Measurements from ENCODE around the gene IFNA8. TPM values are rescaled to one million over a fixed set of nuclear protein-coding genes. Genes with fewer than 3 reads are reported as not detected.
"Not testable (repeated sequence)": the region's sequence is repeated elsewhere in the genome, so short reads cannot be mapped to it uniquely, and the experiment has no call there.

Gene IFNA8
- not detected for polyA plus RNA-seq (2013, experiment 1 of 2)
- polyA plus RNA-seq (2013, experiment 2 of 2) = not detected

DNA sequence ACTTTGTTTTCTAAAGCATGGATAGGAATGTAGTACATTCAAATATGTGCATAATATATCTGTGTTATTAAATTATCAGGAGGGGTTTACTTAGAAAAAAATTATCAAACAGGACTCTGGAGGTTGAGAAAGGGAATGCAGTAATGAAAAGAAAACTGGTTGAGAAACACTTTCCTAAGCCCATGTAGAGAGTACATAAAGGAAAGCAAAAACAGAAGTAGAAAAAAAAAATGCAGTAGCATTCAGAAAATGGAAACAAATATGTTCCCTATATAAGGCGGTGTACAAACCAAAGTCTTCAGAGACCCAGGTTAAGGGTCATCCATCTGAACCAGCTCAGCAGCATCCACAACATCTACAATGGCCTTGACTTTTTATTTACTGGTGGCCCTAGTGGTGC is at the start of gene IFNA8:
TSS of gene IFNA8 (plus strand) at position 301 of the 400 bp plus-strand sequence. CDS start at position 361, 60 bp downstream.
- H3K9ac ChIP-seq (ENCODE audit: low read length) = no peak within 1 kb of the TSS
- 98% methylated on average over 1 of the region's 1 CpG for WGBS
- H3K14ac ChIP-seq (ENCODE audit: low read length in 2 of 2) = no peak within 1 kb of the TSS
- H3K4me3 ChIP-seq (ENCODE audit: insufficient read depth in 1 of 2, low read depth in 1 of 2, low read length in 2 of 2) = no peak within 1 kb of the TSS
- H3K27me3 ChIP-seq (ENCODE audit: control insufficient read depth in 1 of 2, insufficient read depth in 1 of 2, low read length in 2 of 2) = no peaks in the 10 kb centered on the region
- no peaks in the 10 kb centered on the region for H3K79me1 ChIP-seq (replicated peaks; ENCODE audit: low read length, poor library complexity, severe bottlenecking)
- no peak within 1 kb of the TSS for H2BK12ac ChIP-seq (ENCODE audit: low read length in 2 of 2)
- H3K4me2 ChIP-seq (ENCODE audit: low read length, poor library complexity, severe bottlenecking) = no peak within 1 kb of the TSS
- no peak within 1 kb of the TSS for H3K27ac ChIP-seq (ENCODE audit: low read length, poor library complexity, severe bottlenecking)
- H2BK120ac ChIP-seq (ENCODE audit: low read depth, low read length) = no peak within 1 kb of the TSS
- H3K36me3 ChIP-seq (ENCODE audit: control insufficient read depth in 1 of 2, insufficient read depth in 2 of 2, low read depth in 1 of 2, low read length in 2 of 2) = no peaks in the 10 kb centered on the region
- H4K91ac ChIP-seq (ENCODE audit: low read length) = no peak within 1 kb of the TSS
- no peak within 1 kb of the TSS for H2AK5ac ChIP-seq (ENCODE audit: low read length, severe bottlenecking)
- no peak for DNase-seq
- no peak within 1 kb of the TSS for H3K4ac ChIP-seq (ENCODE audit: low read depth in 1 of 2, low read length in 2 of 2)
- no peaks in the 10 kb centered on the region for H3K4me1 ChIP-seq (ENCODE audit: control insufficient read depth, insufficient read depth, low read depth, low read length)
- H2BK5ac ChIP-seq (ENCODE audit: low read depth, low read length, poor library complexity, severe bottlenecking) = no peak within 1 kb of the TSS
- H3K9me3 ChIP-seq (ENCODE audit: control insufficient read depth, low read length) = no peaks in the 10 kb centered on the region
- H3K18ac ChIP-seq (ENCODE audit: low read depth in 1 of 2, low read length in 2 of 2) = no peak within 1 kb of the TSS
- no peak within 1 kb of the TSS for H4K8ac ChIP-seq (ENCODE audit: low read length)
- no peak within 1 kb of the TSS for H3K23ac ChIP-seq (ENCODE audit: low read length in 2 of 2)
- H2BK15ac ChIP-seq (ENCODE audit: low read depth, poor library complexity, severe bottlenecking) = no peak within 1 kb of the TSS
- H2AFZ ChIP-seq (ENCODE audit: low read depth, low read length) = no peak within 1 kb of the TSS

- Histone ChIP-seq H2AK5ac (ENCODE audit: low read length, severe bottlenecking) (no peak overlapping the region), H3K23ac (ENCODE audit: low read length in 2 of 2) (no peak overlapping the region), H3K4me1 (ENCODE audit: control insufficient read depth, insufficient read depth, low read depth, low read length) (no peaks in the 10 kb centered on the region), H3K14ac (ENCODE audit: low read length in 2 of 2) (no peak overlapping the region), H3K4me3 (ENCODE audit: insufficient read depth in 1 of 2, low read depth in 1 of 2, low read length in 2 of 2) (no peak overlapping the region), H3K27ac (ENCODE audit: low read length, poor library complexity, severe bottlenecking) (no peak overlapping the region), H2BK15ac (ENCODE audit: low read depth, poor library complexity, severe bottlenecking) (no peak overlapping the region), H3K27me3 (ENCODE audit: control insufficient read depth in 1 of 2, insufficient read depth in 1 of 2, low read length in 2 of 2) (peaks cover 0 to 16% of the 10 kb centered on the region in 2 experiments), H3K4ac (ENCODE audit: low read depth in 1 of 2, low read length in 2 of 2) (no peak overlapping the region), H3K18ac (ENCODE audit: low read depth in 1 of 2, low read length in 2 of 2) (no peak overlapping the region), H3K9me3 (ENCODE audit: control insufficient read depth, low read length) (no peaks in the 10 kb centered on the region), H4K91ac (ENCODE audit: low read length) (peak overlapping the region; percentile 20), H3K4me2 (ENCODE audit: low read length, poor library complexity, severe bottlenecking) (no peak overlapping the region), H2AFZ (ENCODE audit: low read depth, low read length) (no peak overlapping the region), H2BK120ac (ENCODE audit: low read depth, low read length) (no peak overlapping the region), H3K36me3 (ENCODE audit: control insufficient read depth in 1 of 2, insufficient read depth in 2 of 2, low read depth in 1 of 2, low read length in 2 of 2) (no peaks in the 10 kb centered on the region), H4K8ac (ENCODE audit: low read length) (no peak overlapping the region), H2BK12ac (ENCODE audit: low read length in 2 of 2) (no peak overlapping the region), H3K79me1 (replicated peaks; ENCODE audit: low read length, poor library complexity, severe bottlenecking) (no peaks in the 10 kb centered on the region), H3K9ac (ENCODE audit: low read length) (no peak overlapping the region), H2BK5ac (ENCODE audit: low read depth, low read length, poor library complexity, severe bottlenecking) (no peak overlapping the region)
- 74% methylated on average over 2 of the region's 8 CpGs for WGBS
- no peak for DNase-seq
Measured at GRCh38 chr9:21362287-21362686, 46.6 kb upstream of the IFNA8 start.

DNA sequence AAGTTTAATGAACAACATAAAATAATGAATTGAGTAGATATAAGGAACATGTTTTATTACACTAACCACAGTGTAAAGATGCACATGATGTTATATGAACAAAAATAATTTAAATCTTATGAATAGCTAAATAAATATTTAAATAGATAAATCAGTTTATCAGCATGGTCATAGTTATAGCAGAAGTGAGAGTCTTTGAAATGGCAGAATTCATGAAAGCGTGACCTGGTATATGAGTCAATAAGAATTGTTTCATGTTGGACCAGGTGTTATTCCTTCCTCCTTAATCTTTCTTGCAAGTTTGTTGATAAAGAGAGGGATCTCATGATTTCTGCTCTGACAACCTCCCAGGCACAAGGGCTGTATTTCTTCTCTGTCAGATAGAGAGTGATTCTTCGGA is 41.7 kb upstream of the IFNA8 start:
- H3K4ac ChIP-seq (ENCODE audit: low read depth in 1 of 2, low read length in 2 of 2); H2BK15ac ChIP-seq (ENCODE audit: low read depth, poor library complexity, severe bottlenecking); H2AK5ac ChIP-seq (ENCODE audit: low read length, severe bottlenecking); DNase-seq; H3K79me1 ChIP-seq (replicated peaks; ENCODE audit: low read length, poor library complexity, severe bottlenecking); H3K14ac ChIP-seq (ENCODE audit: low read length in 2 of 2); H3K9ac ChIP-seq (ENCODE audit: low read length); H2BK5ac ChIP-seq (ENCODE audit: low read depth, low read length, poor library complexity, severe bottlenecking); H2BK120ac ChIP-seq (ENCODE audit: low read depth, low read length); H2BK12ac ChIP-seq (ENCODE audit: low read length in 2 of 2); H3K4me2 ChIP-seq (ENCODE audit: low read length, poor library complexity, severe bottlenecking); H3K27ac ChIP-seq (ENCODE audit: low read length, poor library complexity, severe bottlenecking); H4K91ac ChIP-seq (ENCODE audit: low read length); H4K8ac ChIP-seq (ENCODE audit: low read length); H3K4me3 ChIP-seq (ENCODE audit: insufficient read depth in 1 of 2, low read depth in 1 of 2, low read length in 2 of 2); H3K23ac ChIP-seq (ENCODE audit: low read length in 2 of 2); H3K9me3 ChIP-seq (ENCODE audit: control insufficient read depth, low read length); H2AFZ ChIP-seq (ENCODE audit: low read depth, low read length); H3K18ac ChIP-seq (ENCODE audit: low read depth in 1 of 2, low read length in 2 of 2); H3K36me3 ChIP-seq (ENCODE audit: control insufficient read depth in 1 of 2, insufficient read depth in 2 of 2, low read depth in 1 of 2, low read length in 2 of 2); H3K4me1 ChIP-seq (ENCODE audit: control insufficient read depth, insufficient read depth, low read depth, low read length): not testable (repeated sequence)
- peaks cover 0 to 19% of the 10 kb centered on the region in 2 experiments for H3K27me3 ChIP-seq (ENCODE audit: control insufficient read depth in 1 of 2, insufficient read depth in 1 of 2, low read length in 2 of 2)
- no CpG with 5 or more reads among the region's 2 CpGs for WGBS

DNA sequence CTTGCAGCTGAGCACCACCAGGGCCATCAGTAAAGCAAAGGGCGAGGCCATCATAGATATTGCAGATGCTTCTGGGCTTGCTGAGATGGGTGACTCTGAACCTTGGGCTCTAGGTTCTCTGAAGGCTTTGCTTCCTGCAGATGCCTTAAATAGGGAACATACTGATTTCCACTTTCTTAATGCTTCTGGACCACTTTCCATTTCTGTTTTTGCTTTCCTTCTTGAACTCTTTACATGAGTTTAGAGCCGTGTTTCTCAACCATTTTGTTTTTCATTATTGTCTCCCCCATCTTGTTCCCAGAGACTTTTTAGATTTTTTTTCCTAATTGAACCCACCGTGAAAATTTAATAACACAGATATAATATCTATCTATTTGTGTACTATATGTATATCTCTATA is 41.0 kb upstream of the IFNA8 start, which contains the start of gene IFNA13:
TSS of gene IFNA13 (minus strand) at position 101 of the 400 bp plus-strand sequence. CDS start at position 54, 47 bp downstream.
- Histone ChIP-seq H2BK12ac (ENCODE audit: low read length in 2 of 2) (no peak within 1 kb of the TSS), H3K27me3 (ENCODE audit: control insufficient read depth in 1 of 2, insufficient read depth in 1 of 2, low read length in 2 of 2) (peaks cover 0 to 16% of the 10 kb centered on the region in 2 experiments), H3K14ac (ENCODE audit: low read length in 2 of 2) (no peak within 1 kb of the TSS), H2AK5ac (ENCODE audit: low read length, severe bottlenecking) (no peak within 1 kb of the TSS), H2AFZ (ENCODE audit: low read depth, low read length) (no peak within 1 kb of the TSS), H4K91ac (ENCODE audit: low read length) (no peak within 1 kb of the TSS), H3K4me1 (ENCODE audit: control insufficient read depth, insufficient read depth, low read depth, low read length) (no peaks in the 10 kb centered on the region), H3K9me3 (ENCODE audit: control insufficient read depth, low read length) (no peaks in the 10 kb centered on the region), H3K9ac (ENCODE audit: low read length) (no peak within 1 kb of the TSS), H3K4me2 (ENCODE audit: low read length, poor library complexity, severe bottlenecking) (no peak within 1 kb of the TSS), H2BK120ac (ENCODE audit: low read depth, low read length) (no peak within 1 kb of the TSS), H3K79me1 (replicated peaks; ENCODE audit: low read length, poor library complexity, severe bottlenecking) (no peaks in the 10 kb centered on the region), H3K4me3 (ENCODE audit: insufficient read depth in 1 of 2, low read depth in 1 of 2, low read length in 2 of 2) (no peak within 1 kb of the TSS), H3K36me3 (ENCODE audit: control insufficient read depth in 1 of 2, insufficient read depth in 2 of 2, low read depth in 1 of 2, low read length in 2 of 2) (no peaks in the 10 kb centered on the region), H3K23ac (ENCODE audit: low read length in 2 of 2) (no peak within 1 kb of the TSS), H3K4ac (ENCODE audit: low read depth in 1 of 2, low read length in 2 of 2) (no peak within 1 kb of the TSS), H2BK15ac (ENCODE audit: low read depth, poor library complexity, severe bottlenecking) (no peak within 1 kb of the TSS), H2BK5ac (ENCODE audit: low read depth, low read length, poor library complexity, severe bottlenecking) (no peak within 1 kb of the TSS), H4K8ac (ENCODE audit: low read length) (no peak within 1 kb of the TSS), H3K18ac (ENCODE audit: low read depth in 1 of 2, low read length in 2 of 2) (no peak within 1 kb of the TSS), H3K27ac (ENCODE audit: low read length, poor library complexity, severe bottlenecking) (no peak within 1 kb of the TSS)
- 82% methylated on average over 2 of the region's 3 CpGs for WGBS
- no peak for DNase-seq

Data from mesenchymal stem cell (in vitro differentiated cells and primary cell).